H9 (cell line): ENCODE measurements around the gene SERPINB13. TPM values are rescaled to one million over a fixed set of nuclear protein-coding genes. Genes with fewer than 3 reads are reported as not detected.

Experiments
- DNase-seq: peaks from one replicate; pipeline ENCODE4 v3.0.0-alpha.2; 2017
- H2AFZ ChIP-seq: one replicate; pipeline ENCODE4 v1.6.1; 2013; ENCODE audit warnings: mild to moderate bottlenecking, low read length, control low read depth, moderate library complexity
- H2AK5ac ChIP-seq: 2 replicates; pipeline ENCODE4 v1.6.1; 2013; ENCODE audit warnings: low read length, control low read depth, mixed read lengths; ENCODE audit not compliant: insufficient read length
- H2BK120ac ChIP-seq: one replicate; pipeline ENCODE4 v1.6.1; 2013; ENCODE audit warnings: low read depth, mild to moderate bottlenecking, low read length, control low read depth, inconsistent platforms; ENCODE audit not compliant: poor library complexity, severe bottlenecking
- H2BK12ac ChIP-seq: 2 replicates; pipeline ENCODE4 v1.6.1; 2013; ENCODE audit warnings: low read length, control low read depth, mixed read lengths, low read depth; ENCODE audit not compliant: insufficient read length
- H2BK15ac ChIP-seq: 2 replicates; pipeline ENCODE4 v1.6.1; 2013; ENCODE audit warnings: low read depth, low read length, control low read depth
- H2BK20ac ChIP-seq: one replicate; pipeline ENCODE4 v1.6.1; 2013; ENCODE audit warnings: low read depth, mild to moderate bottlenecking, low read length, control low read depth, inconsistent platforms; ENCODE audit not compliant: poor library complexity, severe bottlenecking
- H2BK5ac ChIP-seq: 2 replicates; pipeline ENCODE4 v1.6.1; 2013; ENCODE audit warnings: low read length, control low read depth, mixed read lengths; ENCODE audit not compliant: insufficient read length
- H3K14ac ChIP-seq: 2 replicates; pipeline ENCODE4 v1.6.1; 2013; ENCODE audit warnings: low read length, control low read depth; ENCODE audit not compliant: insufficient read depth
- H3K18ac ChIP-seq: 2 replicates; pipeline ENCODE4 v1.6.1; 2013; ENCODE audit warnings: low read depth, mild to moderate bottlenecking, mixed read lengths, low read length, control low read depth; ENCODE audit not compliant: insufficient read length
- H3K23ac ChIP-seq: 2 replicates; pipeline ENCODE4 v1.6.1; 2013; ENCODE audit warnings: low read length, control low read depth, mixed read lengths, low read depth; ENCODE audit not compliant: insufficient read length
- H3K23me2 ChIP-seq: 2 replicates; pipeline ENCODE4 v1.6.1; 2013; ENCODE audit warnings: low read depth, mild to moderate bottlenecking, mixed read lengths, low read length, control low read depth; ENCODE audit not compliant: insufficient read length, poor library complexity, severe bottlenecking
- H3K27ac ChIP-seq: 2 replicates; pipeline ENCODE4 v1.5.1; 2013; ENCODE audit warnings: low read length, control low read depth, mixed read lengths, low read depth; ENCODE audit not compliant: insufficient read length
- H3K27me3 ChIP-seq: 2 replicates; pipeline ENCODE4 v1.6.1; 2013; ENCODE audit warnings: low read length, control low read depth, inconsistent platforms; ENCODE audit not compliant: insufficient read depth
- H3K4ac ChIP-seq: 2 replicates; pipeline ENCODE4 v1.6.1; 2013; ENCODE audit warnings: low read depth, mild to moderate bottlenecking, control low read depth, inconsistent platforms, low read length, moderate library complexity
- H3K4me1 ChIP-seq: 2 replicates; pipeline ENCODE4 v1.6.1; 2013; ENCODE audit warnings: low read length, control low read depth, inconsistent platforms; ENCODE audit not compliant: insufficient read depth
- H3K4me2 ChIP-seq: 2 replicates; pipeline ENCODE4 v1.6.1; 2013; ENCODE audit warnings: low read length, control low read depth, mixed read lengths; ENCODE audit not compliant: insufficient read length, insufficient read depth
- H3K56ac ChIP-seq: 2 replicates; pipeline ENCODE4 v1.6.1; 2013; ENCODE audit warnings: low read depth, mild to moderate bottlenecking, mixed read lengths, low read length, control low read depth; ENCODE audit not compliant: insufficient read length
- H3K79me1 ChIP-seq: 2 replicates; pipeline ENCODE4 v1.6.1; 2013; ENCODE audit warnings: low read depth, mild to moderate bottlenecking, moderate library complexity, low read length, control low read depth, inconsistent platforms; ENCODE audit not compliant: insufficient read depth, poor library complexity, severe bottlenecking
- H3K79me2 ChIP-seq: 2 replicates; pipeline ENCODE4 v1.6.1; 2013; ENCODE audit warnings: low read length, control low read depth, inconsistent platforms; ENCODE audit not compliant: insufficient read depth
- H3K9ac ChIP-seq: 2 replicates; pipeline ENCODE4 v1.6.1; 2013; ENCODE audit warnings: low read length, control low read depth, mixed read lengths; ENCODE audit not compliant: insufficient read length; ENCODE audit errors: extremely low read depth
- H3K9me3 ChIP-seq: one replicate; pipeline ENCODE4 v1.6.1; 2013; ENCODE audit warnings: low read depth, low read length, inconsistent platforms; ENCODE audit not compliant: control insufficient read depth
- H3T11ph ChIP-seq: one replicate; pipeline ENCODE4 v1.6.1; 2013; ENCODE audit warnings: mild to moderate bottlenecking, low read length, control low read depth, inconsistent platforms
- H4K20me1 ChIP-seq: one replicate; pipeline ENCODE4 v1.6.1; 2013; ENCODE audit not compliant: control insufficient read depth, insufficient read length, insufficient read depth
- H4K5ac ChIP-seq: 2 replicates; pipeline ENCODE4 v1.6.1; 2013; ENCODE audit warnings: low read depth, mild to moderate bottlenecking, mixed read lengths, low read length, control low read depth; ENCODE audit not compliant: insufficient read length
- H4K8ac ChIP-seq: replicated peaks from 2 replicates; pipeline ENCODE4 v1.6.1; 2013; ENCODE audit warnings: low read length, control low read depth, mixed read lengths, low read depth; ENCODE audit not compliant: insufficient read length
- H4K91ac ChIP-seq: 2 replicates; pipeline ENCODE4 v1.6.1; 2013; ENCODE audit warnings: low read depth, mild to moderate bottlenecking, moderate library complexity, mixed read lengths, low read length, control low read depth; ENCODE audit not compliant: insufficient read length
- H3K27ac Mint-ChIP-seq, 3 experiments: 2 replicates in 2 of 3; 3 replicates in 1 of 3; pipeline ENCODE4 v1.8.0; 2020 to 2021; ENCODE audit warnings: mixed read lengths in 3 of 3, mild to moderate bottlenecking in 1 of 3, moderate library complexity in 1 of 3
- H3K27me3 Mint-ChIP-seq: 2 replicates; pipeline ENCODE4 v1.8.0; 2021; ENCODE audit warnings: low read depth, mild to moderate bottlenecking, moderate library complexity, mixed read lengths
- H3K36me3 Mint-ChIP-seq, 3 experiments: 2 replicates in 2 of 3; 3 replicates in 1 of 3; pipeline ENCODE4 v1.8.0; 2020 to 2021; ENCODE audit warnings: low read depth in 3 of 3, mixed read lengths in 3 of 3; ENCODE audit not compliant: insufficient read depth in 1 of 3
- H3K4me1 Mint-ChIP-seq, 2 experiments: 2 replicates each; pipeline ENCODE4 v1.8.0; 2020; ENCODE audit warnings: mixed read lengths in 2 of 2
- H3K4me3 Mint-ChIP-seq, 2 experiments: 2 replicates in 1 of 2; 3 replicates in 1 of 2; pipeline ENCODE4 v1.8.0; 2020 to 2021; ENCODE audit warnings: mild to moderate bottlenecking in 2 of 2, mixed read lengths in 2 of 2, moderate library complexity in 1 of 2
- H3K9me3 Mint-ChIP-seq, 2 experiments: 2 replicates in 1 of 2; 3 replicates in 1 of 2; pipeline ENCODE4 v1.8.0; 2020; ENCODE audit warnings: mild to moderate bottlenecking in 2 of 2, mixed read lengths in 2 of 2, moderate library complexity in 1 of 2
- WGBS: extraction: QIAGEN DNeasy Blood & Tissue Kit; methylation state at CpG from one replicate; pipeline ENCODE4 v1.1.7; 2013; ENCODE audit warnings: missing lambda C conversion rate, low lambda C conversion rate, mixed read lengths; ENCODE audit not compliant: insufficient read length; ENCODE audit errors: extremely low coverage; 5-methylcytosine and 5-hydroxymethylcytosine counted together
- total RNA-seq: library from RNA; stranded (reverse); gene quantifications from 2 replicates; pipeline ENCODE4 v1.2.1, GENCODE V29; 2021
- TF ChIP-seq, protein P1 (sequence below): fragments of 200-600 bp; sonication (generic); conservative IDR thresholded peaks from 3 replicates; pipeline ENCODE4 v1.8.0; 2021; ENCODE audit warnings: antibody characterized with exemption, mild to moderate bottlenecking

Gene SERPINB13
- total RNA-seq, 1 experiment from 2014 or later = not detected

DNA sequence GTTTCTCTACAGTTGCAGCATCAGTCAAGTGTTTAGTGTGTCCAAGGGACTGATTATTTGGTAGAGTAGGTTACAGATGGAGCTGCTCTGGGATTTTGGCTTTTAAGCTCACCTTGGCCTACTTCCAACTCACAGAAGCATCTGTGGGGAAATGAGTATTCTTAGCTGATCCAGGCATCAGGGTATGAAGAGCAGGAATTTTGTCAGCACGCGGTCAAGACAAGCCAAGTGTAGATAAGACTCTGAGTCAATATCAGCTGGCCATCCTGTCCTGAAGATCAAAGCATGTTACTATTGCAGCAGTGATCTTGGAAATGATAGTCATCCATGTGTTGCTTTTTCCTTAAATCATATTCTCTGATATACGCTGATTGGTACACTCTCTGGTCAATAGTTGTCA, 32.5 kb downstream of the SERPINB13 start:
- Mint-ChIP-seq H3K9me3 (peaks cover 19% of the 10 kb centered on the region in 2 experiments), H3K36me3 (peaks cover 7 to 19% (median 13%) of the 10 kb centered on the region in 3 experiments; a peak in 6 of 7 replicates), H3K4me1 (peaks cover 8 to 12% of the 10 kb centered on the region in 2 experiments), H3K27me3 (no peaks in the 10 kb centered on the region; the same call in 1 of the 2 replicates), H3K4me3 (no peak overlapping the region), H3K27ac (no peak overlapping the region)
- H2BK20ac ChIP-seq = no peak overlapping the region
- no peak overlapping the region for H2AFZ ChIP-seq
- TF ChIP-seq, protein P1, sequence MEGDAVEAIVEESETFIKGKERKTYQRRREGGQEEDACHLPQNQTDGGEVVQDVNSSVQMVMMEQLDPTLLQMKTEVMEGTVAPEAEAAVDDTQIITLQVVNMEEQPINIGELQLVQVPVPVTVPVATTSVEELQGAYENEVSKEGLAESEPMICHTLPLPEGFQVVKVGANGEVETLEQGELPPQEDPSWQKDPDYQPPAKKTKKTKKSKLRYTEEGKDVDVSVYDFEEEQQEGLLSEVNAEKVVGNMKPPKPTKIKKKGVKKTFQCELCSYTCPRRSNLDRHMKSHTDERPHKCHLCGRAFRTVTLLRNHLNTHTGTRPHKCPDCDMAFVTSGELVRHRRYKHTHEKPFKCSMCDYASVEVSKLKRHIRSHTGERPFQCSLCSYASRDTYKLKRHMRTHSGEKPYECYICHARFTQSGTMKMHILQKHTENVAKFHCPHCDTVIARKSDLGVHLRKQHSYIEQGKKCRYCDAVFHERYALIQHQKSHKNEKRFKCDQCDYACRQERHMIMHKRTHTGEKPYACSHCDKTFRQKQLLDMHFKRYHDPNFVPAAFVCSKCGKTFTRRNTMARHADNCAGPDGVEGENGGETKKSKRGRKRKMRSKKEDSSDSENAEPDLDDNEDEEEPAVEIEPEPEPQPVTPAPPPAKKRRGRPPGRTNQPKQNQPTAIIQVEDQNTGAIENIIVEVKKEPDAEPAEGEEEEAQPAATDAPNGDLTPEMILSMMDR = no peak
- H2AK5ac ChIP-seq = no peak overlapping the region
- H4K8ac ChIP-seq = no peak overlapping the region
- H3K4ac ChIP-seq = no peak overlapping the region
- H3K9me3 ChIP-seq = peaks cover 11% of the 10 kb centered on the region
- H3K4me1 ChIP-seq = no peaks in the 10 kb centered on the region
- no peak overlapping the region for H2BK5ac ChIP-seq
- H4K20me1 ChIP-seq = no peaks in the 10 kb centered on the region
- H3K23me2 ChIP-seq = no peaks in the 10 kb centered on the region
- H3K27ac ChIP-seq = no peak overlapping the region
- H2BK120ac ChIP-seq = no peak overlapping the region
- H2BK15ac ChIP-seq = no peak overlapping the region
- H3K18ac ChIP-seq = no peak overlapping the region
- no CpG with 5 or more reads among the region's 3 CpGs for WGBS
- no peak overlapping the region for H3K9ac ChIP-seq
- no peaks in the 10 kb centered on the region for H3K79me2 ChIP-seq
- no peaks in the 10 kb centered on the region for H3K79me1 ChIP-seq
- no peak overlapping the region for H3K23ac ChIP-seq
- no peak for DNase-seq
- H3K56ac ChIP-seq = no peak overlapping the region
- no peak overlapping the region for H3K4me2 ChIP-seq
- H3T11ph ChIP-seq = no peak overlapping the region
- no peaks in the 10 kb centered on the region for H3K27me3 ChIP-seq
- no peak overlapping the region for H3K14ac ChIP-seq
- H2BK12ac ChIP-seq = no peak overlapping the region
- no peak overlapping the region for H4K5ac ChIP-seq
- H4K91ac ChIP-seq = no peak overlapping the region
